CD4-positive, alpha-beta T cell treated with Interleukin-15 for 4 hours (primary cell): ENCODE measurements around the gene CDK7.
"Not testable (repeated sequence)": the region's sequence is repeated elsewhere in the genome, so short reads cannot be mapped to it uniquely, and the experiment has no call there.

ENCODE experiments used
- DNase-seq: peaks from one replicate; pipeline ENCODE4 v3.0.0-alpha.2; 2020; ENCODE audit warnings: low spot score

The CDK7 gene

DNA sequence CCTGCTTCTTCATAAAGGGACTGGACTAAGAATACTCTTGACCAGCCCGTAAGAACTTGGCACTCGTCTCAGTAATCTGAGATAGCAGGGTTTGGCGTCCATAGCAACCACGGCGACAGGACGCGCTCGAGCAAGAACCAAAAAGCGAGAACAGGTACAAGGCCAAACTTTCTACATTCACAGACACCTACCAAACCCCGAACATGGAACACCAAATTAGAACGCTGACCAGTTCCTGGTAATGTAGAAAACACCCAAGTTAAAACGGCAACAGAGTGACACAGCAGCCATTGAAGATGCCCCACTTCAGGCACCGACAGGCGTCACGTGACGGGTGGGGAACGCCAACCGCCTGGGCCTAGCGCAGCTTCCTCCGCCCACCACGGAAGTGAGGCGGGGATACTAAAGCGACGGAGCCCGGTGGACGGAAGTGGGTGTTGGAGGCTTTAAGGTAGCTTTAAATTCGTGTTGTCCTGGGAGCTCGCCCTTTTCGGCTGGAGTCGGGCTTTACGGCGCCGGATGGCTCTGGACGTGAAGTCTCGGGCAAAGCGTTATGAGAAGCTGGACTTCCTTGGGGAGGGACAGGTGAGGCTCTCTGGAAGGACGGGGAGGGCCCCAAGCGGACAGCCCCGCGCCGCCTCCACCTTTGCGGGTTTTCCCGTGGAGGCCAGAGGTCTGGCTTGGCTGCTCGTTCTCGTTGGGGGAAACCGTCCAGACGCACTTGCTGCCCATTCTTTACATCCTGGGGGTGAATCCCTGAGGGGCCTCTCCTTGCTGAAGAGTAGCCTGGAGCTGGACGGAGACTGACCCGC lies at the start of gene CDK7:
Gene CDK7 (plus strand): TSS at position 430 of the 812 bp plus-strand sequence. CDS start 90 bp downstream, at position 520.
- DNase-seq, result peak; percentile 89

DNA sequence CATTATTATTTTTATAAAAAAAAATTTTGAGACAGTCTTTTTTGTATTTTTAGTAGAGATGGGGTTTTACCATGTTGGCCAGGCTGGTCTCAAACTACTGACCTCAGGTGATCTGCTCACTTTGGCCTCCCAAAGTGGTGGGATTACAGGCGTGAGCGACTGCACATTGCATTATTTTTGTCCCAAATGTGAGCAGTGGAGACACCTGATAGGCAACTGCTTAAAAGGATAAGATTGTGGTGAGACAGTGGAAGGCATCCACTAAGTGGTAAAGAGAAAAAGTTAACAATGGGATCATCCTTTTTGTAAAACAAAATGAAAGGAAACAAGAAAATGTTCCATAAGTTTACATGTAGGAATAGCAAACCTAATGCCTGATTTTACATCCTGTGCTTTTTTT lies 47.3 kb upstream of the CDK7 start:
- no peak for DNase-seq

DNA sequence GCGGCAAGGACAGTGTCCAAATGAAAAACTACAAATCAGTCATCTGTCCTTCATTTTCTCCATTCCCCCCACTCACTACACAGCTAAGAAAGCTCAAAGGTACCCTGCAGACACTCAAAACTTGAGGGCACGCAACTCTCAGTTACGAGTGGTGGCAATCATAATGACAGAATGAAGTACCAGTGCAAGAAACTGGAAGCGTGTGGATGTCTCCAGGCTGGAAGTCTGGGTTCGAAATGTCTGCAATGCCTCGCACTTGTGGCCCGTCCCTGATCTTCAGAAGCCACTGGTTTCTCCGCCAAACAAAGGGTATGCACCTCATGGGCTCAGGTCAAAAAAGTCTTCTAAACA lies 45.9 kb upstream of the CDK7 start:
- DNase-seq, result no peak

DNA sequence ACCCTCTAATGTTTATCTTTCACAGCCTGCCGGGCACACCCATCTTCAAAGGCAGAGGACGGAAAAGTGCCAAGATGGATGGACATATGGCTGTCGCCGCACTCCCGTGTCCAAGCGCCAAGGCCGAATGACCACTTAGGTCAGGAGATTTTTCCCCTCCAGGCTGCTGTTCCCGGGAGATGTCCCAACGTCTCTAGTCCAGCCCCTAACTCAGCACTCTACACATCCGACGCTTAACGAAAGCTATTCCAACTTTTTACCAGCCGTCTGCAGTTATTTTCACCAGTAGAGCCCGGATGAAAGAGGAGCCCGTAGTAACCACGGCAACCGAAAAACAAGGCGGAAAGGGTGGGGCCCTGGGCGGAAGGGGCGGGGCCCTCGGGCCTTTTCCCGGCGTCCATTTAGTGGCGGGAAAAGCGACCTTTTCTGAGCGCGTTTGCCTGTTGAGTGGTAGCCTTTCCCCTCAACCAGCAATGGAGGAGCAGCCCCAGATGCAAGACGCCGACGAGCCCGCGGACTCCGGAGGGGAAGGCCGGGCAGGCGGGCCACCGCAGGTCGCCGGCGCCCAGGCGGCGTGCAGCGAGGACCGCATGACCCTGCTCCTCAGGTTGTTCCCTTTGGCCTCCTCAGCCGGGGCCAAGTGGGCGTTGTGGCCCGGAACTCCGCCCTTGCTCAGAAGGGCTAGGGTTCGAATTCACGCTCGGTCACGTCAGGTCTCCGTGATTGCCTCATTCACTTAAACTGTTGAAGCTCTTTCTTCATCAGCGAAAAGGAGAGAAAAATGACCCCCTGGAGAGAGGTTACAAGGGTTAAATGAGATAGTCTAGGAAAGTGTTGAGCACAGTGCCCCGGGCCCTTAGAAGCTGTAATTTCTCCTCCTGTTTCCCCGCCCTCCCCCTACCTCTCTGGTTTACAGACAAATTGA lies 45.3 kb upstream of the CDK7 start, which contains the start of gene CENPH:
Gene CENPH (plus strand): TSS at position 422 of the 925 bp plus-strand sequence. CDS start 52 bp downstream, at position 474.
- DNase-seq, result peak; percentile 93

DNA sequence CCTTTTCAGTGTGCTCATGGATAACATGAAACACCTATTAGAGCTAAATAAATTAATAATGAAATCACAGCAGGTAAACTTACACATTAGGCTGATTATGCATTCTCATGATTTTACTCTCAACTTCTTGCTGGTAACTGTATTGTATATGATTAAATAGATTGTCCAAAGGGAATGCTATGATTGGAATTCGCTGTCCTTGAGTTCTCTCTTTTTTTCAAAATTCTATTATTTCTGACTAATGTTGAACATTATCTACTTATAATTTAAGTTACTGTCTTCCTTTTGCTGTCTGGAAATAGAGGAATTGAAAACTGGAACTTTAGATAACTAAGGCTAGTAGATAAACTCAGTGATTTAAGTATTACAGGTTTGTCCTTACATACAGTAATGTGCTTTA lies 32.2 kb upstream of the CDK7 start:
- DNase-seq, result no peak

DNA sequence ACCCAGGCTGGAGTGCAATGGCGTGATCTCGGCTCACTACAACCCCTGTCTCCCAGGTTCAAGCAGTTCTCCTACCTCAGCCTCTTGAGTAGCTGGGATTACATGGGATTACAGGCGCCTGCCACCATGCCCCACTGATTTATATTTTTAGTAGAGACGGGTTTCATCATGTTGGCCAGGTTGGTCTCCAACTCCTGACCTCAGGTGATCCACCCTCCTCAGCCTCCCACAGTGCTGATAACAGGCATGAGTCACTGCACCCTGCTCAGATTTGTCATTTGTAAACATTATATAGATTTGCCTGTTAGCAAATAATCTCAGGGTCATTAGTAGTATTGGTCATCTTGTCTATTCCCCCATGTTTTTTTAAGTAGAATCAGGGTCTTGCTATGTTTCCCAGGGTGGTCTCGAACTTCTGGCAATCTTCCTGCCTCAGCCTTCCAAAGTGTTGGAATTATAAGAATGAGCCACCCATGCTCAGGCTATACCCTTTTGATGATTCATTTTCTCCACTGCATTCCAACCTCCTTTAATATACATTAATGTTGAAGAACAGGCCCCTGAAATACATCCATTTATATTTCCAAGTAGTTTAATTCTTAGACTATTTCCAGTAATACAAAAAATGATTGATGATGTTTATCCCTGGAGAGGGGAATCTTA lies 28.0 kb upstream of the CDK7 start:
- DNase-seq, result no peak

DNA sequence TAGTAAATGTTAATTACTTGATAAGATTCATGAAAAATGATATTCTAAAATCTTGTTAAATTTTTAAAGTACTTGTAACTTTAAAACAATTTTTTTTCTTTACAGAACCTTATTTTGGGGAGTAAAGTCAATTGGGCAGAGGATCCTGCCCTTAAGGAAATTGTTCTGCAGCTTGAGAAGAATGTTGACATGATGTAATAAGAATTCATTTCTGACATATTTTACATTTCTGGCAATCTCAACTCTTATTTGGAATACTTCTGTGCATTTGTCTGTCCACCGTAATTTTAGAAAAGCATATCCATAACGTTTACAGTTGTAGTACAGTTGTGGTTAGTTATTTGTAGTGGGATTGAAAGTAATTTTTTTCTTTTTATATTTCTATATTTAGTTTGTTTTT lies 25.1 kb upstream of the CDK7 start:
- DNase-seq, result no peak

DNA sequence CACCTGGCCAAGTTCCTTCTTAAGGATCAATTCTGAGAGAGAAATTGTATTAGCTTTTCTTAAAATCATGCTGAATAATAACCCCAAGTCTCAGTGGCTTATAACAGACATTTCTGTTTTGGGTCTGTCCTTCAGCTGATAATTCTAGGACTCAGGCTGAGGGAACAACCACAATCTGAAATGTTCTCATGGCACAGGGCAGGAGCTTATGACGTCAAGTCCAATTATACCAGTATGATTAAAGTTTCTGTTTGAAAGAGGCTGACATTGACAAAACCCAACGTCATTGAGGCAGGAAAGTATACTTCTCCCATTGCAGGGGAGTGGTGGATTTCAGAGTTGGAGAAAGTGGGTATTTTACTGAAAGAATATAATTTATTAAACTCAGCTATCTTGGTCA lies 23.5 kb upstream of the CDK7 start:
- no peak for DNase-seq

DNA sequence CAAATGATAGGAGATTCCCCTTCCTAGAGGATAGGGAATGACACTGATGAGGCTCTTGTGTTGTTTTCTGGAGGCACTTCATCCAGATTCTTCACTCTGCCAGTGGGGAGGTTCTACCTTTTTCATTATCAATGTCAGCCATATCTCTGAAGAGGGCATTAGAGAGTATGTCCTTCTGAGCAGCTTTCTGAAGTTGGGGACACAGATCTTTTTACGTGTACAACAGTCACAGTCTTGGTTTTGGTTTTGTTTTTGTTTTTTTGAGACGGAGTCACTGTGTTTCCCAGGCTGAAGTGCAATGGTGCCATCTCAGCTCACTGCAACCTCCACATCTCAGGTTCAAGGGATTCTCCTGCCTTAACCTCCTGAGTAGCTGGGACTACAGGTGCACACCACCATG lies 22.7 kb upstream of the CDK7 start:
- no peak for DNase-seq

DNA sequence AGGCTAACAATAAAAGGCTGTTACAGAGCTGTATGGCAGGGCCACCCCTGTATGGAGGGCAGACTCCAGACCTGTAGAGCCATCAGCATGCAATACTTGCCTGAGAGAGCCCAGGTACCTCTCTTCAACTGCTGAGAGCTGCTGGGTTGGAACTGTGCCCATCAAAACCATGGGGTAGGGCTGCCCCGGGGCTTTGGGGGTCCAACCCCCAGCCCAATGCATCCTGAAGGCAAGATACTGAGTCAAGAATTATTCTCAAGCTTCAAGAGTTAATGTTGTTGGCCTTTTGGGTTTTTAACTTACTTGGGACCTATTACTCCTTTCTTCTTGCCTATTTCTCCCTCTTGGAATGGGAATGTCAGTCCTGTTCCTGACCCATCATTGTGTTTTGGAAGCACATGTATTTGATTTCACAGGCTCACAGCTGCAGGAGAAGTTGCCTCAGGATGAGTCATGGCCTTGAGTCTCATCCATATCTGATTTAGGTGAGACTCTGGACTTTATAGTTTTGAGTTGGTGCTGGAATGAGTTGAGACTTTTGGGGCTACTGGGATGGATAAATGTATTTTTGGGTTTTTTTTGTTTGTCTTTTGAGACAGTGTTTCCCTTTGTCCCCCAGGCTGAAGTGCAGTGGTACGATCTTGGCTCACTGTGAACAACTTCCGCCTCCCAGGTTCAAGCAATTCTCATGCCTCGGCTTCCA lies 21.0 kb upstream of the CDK7 start:
- DNase-seq, result no peak

DNA sequence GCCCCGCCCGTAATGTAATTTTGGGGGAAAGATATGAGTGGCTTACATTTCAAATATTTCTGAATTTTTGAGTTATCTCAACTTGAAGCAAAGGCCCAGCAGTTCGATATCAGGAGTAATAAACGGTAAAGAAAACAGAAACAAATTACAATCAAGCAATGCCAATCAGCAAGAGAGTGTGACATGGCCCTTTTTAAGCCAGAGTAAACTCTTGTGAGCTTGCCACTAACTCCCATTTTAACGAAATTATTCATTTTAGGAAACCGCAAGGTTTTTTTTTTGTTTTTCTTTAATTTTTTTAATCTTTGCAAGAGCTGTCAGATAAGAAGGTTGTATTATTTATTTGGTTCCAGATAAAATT lies 17.6 kb upstream of the CDK7 start:
- no peak for DNase-seq

DNA sequence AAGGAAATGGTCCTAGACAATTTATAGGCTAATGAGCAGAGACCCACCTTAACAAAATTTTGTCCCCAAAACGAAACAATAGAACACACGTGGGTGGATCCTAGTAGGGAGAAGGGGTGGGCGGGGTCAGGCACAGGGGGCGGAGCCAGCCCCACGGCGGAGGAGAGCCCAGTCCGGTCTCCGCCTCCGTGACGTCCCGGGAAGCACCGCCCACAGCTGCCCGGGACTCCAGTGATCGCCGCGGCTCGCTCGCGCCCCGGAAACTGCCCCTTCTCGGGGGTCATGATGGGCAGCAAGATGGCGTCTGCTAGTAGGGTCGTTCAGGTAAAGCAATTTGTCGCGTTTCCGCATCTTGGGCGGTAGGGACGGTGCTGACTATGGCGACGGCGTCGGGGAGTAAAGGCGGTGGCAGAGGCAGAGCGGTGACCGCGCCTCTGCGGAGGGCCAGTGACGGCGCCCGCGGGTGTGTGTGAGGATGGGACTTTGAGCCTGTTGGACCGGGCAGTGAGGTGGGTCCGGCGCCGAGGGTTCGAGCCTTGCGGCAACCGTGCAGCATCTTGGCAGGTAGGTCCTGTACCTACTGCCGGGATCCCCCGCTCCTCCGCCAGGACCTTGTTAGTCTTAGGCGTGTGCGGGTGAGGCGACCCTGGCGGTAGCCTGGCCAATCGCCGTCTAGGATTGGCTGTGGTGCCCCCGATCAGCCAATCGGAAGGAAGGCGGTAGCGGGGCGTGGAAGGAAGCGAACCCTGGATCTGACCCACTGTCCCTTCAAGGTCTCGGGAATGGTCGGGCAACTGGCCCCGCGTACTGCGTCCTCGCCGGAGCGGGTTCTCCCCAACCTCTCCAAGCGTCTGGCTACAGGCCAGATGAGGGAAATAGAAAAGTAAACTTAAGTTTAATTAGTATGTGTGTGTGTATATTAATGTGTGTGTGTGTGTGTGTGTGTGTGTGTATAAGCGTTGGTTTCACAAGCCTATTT lies 16.8 kb upstream of the CDK7 start:
- DNase-seq, result peak; percentile 96

DNA sequence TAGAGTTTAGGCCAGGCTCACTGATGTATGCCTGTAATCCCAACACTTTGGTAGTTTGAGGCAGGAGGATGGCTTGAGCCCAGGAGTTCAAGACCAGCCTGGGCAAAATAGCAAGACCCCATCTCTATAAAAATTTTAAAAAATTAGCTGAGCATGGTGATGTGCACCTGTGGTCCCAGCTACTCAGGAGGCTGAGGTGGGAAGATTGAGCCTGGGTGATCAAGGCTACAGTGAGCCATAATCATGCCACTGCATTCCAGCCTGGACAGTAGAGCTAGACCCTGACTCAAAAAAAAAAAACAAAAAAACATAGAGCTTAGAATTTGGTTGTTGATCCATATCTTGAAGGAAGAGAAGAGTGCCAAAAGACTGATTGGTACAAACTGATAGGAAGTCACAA lies 14.7 kb upstream of the CDK7 start:
- no peak for DNase-seq

DNA sequence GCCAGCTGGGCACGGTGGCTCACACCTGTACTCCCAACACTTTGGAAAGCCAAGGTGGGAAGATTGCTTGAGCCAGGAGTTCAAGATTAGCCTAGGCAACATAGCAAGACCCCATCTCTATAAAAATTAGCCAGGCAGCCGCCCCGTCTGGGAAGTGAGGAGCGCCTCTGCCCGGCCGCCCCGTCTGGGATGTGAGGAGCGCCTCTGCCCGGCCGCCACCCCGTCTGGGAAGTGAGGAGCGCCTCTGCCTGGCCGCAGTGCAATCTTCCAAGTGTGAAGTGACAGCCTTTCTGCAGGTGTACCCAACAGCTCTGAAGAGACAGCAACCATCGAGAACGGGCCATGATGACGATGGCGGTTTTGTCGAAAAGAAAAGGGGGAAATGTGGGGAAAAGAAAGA lies 14.3 kb upstream of the CDK7 start:
- not testable (repeated sequence) for DNase-seq

DNA sequence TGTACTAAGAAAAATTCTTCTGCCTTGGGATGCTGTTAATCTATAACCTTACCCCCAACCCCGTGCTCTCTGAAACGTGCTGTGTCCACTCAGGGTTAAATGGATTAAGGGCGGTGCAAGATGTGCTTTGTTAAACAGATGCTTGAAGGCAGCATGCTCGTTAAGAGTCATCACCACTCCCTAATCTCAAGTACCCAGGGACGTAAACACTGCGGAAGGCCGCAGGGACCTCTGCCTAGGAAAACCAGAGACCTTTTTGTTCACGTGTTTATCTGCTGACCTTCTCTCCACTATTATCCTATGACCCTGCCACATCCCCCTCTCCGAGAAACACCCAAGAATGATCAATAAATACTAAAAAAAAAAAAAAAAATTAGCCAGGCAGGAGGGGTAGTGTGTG lies 13.9 kb upstream of the CDK7 start:
- not testable (repeated sequence) for DNase-seq

DNA sequence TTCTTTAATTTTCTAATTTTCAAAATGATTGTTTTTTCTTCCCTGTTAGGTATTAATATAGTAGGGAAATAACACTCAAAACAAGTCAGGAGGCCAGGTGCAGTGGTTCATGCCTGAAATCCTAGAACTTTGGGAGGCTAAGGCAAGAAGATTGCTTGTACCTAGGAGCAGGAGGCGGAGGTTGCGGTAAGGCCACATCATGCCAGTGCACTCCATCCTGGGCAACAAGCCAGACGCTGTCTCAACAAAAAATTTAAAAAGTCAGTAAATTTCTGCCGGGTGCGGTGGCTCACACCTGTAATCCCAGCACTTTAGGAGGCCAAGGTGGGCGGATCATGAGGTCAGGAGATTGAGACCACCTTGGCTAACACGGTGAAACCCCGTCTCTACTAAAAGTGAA lies 10.2 kb upstream of the CDK7 start:
- DNase-seq, result no peak

DNA sequence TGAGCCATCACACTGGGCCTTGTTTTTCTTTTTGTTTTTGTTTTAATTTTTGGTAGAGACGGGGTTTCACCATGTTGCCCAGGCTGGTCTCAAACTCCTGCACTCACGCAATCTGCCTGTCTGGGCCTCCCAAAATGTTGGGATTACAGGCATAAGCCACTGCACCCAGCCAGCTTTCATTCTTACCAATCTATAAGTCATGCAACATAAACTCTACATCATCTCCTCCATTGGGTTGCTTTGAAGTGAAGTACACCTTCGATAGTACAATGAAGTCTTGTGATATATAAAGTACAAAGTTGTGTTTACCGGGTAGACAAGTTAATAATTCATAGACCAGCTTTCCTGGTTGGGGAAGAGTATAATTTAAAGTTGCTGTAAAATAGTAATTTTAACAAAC lies 8.8 kb upstream of the CDK7 start:
- no peak for DNase-seq

DNA sequence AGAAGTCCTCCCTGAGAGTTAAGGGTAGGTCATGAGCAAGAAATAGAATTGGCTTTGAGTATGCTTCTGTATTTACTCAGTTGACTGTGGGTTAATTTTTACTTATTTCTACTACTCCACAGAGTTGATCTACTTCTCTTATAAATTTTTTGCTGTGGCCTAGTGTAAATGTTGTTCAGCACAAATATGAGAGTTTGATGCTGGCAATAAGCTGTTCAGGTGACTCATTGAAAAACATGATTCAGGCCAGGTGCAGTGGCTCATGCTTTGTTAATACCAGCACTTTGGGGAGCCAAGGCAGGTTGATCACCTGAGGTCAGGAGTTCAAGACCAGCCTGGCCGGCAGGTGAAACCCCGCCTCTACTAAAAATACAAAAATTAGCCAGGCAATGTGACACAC lies 4.5 kb upstream of the CDK7 start:
- no peak for DNase-seq

DNA sequence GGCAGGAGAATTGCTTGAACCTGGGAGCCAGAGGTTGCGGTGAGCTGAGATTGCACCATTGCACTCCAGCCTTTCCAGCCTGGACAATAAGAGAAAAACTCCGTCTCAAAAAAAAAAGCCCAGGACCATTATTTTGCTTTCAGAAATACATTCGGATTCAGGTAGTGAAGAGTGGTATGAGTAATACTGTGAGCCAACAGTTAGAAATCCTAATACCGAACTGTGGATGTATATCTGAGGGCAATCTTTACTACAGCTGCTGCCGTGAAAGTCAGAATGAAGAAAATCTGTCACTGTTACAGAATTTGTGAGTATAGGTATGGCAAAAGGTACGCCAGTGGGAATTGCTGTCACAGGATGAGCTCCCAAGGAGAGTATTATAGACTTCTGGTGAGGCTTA lies 3.4 kb upstream of the CDK7 start:
- DNase-seq, result no peak

DNA sequence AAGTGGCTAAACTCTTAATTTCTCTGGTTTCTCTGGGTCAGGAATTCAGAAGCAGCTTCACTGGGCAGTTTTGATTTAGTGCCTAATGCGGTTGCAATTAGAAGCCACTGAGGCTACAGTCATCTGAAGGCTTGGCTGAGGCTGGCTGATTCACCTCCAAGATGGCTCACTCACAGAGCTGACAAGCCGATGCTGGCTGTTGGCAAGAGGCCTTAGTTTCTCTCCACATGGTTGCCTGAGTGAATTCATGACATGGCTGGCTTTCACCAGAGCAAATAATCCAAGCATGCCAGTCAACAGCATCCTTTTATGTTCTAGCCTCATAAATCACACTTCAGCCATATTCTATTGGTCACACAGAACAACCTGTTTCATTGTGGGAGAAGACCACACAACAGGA lies 2.8 kb upstream of the CDK7 start:
- DNase-seq, result no peak

DNA sequence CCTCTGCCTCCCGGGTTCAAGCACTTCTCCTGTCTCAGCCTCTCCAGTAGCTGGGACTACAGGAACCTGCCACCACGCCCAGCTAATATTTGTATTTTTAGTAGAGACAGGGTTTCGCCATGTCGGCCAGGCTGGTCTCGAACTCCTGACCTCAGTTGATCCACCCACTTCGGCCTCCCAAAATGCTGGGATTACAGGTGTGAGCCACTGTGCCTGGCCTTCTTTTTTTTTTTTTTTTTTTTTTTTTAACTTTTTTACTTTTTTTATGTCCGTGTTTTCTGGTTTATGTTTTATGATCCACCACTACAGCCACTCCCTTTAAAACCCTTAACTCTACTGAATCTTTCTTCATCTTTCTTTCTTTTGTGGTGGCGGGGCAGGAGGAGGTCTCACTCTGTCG lies 2.0 kb downstream of the CDK7 start:
- not testable (repeated sequence) for DNase-seq
